Stomach smooth muscle (tissue), 2 donors: ENCODE data around the gene ALG3.

Experiments used
- H3K27ac ChIP-seq: one replicate; pipeline ENCODE4 v1.7.0; 2013; ENCODE audit warnings: mild to moderate bottlenecking, low read length, inconsistent platforms
- H3K27me3 ChIP-seq, 2 donors: one replicate each; pipeline ENCODE4 v1.7.0; 2013; ENCODE audit warnings: low read length in 2 of 2; ENCODE audit not compliant: insufficient read depth in 2 of 2, control insufficient read depth in 1 of 2
- H3K36me3 ChIP-seq, 2 donors: one replicate each; pipeline ENCODE4 v1.7.0; 2013; ENCODE audit warnings: low read length in 2 of 2; ENCODE audit not compliant: control insufficient read depth in 2 of 2, insufficient read depth in 2 of 2
- H3K4me1 ChIP-seq: one replicate; pipeline ENCODE4 v1.7.0; 2013; ENCODE audit warnings: low read length; ENCODE audit not compliant: control insufficient read depth, insufficient read depth
- H3K4me3 ChIP-seq, 2 donors: one replicate each; pipeline ENCODE4 v1.7.0; 2013; ENCODE audit warnings: low read length in 2 of 2
- H3K9ac ChIP-seq, 2 donors: one replicate each; pipeline ENCODE4 v1.7.0; 2013; ENCODE audit warnings: low read length in 2 of 2, mild to moderate bottlenecking in 1 of 2
- H3K9me3 ChIP-seq, 2 donors: one replicate each; pipeline ENCODE4 v1.7.0; 2013; ENCODE audit warnings: low read length in 2 of 2; ENCODE audit not compliant: control insufficient read depth in 2 of 2
- donor health status: healthy.
- donor health status: Pancreatic carcinoma.

The ALG3 gene

GRCh38 chr3:184241141-184241446, 7.7 kb downstream of the ALG3 start:
- Histone ChIP-seq H3K27ac (no peak overlapping the region), H3K27me3 (peaks cover 23 to 31% of the 10 kb centered on the region in 2 donors), H3K9me3 (no peaks in the 10 kb centered on the region), H3K9ac (no peak overlapping the region), H3K4me3 (no peak overlapping the region), H3K4me1 (peaks cover 5% of the 10 kb centered on the region), H3K36me3 (peaks cover 13 to 32% of the 10 kb centered on the region in 2 donors)

- Histone ChIP-seq H3K9ac (no peak overlapping the region), H3K27ac (no peak overlapping the region), H3K27me3 (peaks cover 23 to 34% of the 10 kb centered on the region in 2 donors), H3K36me3 (peaks cover 13 to 31% of the 10 kb centered on the region in 2 donors), H3K4me1 (peaks cover 5% of the 10 kb centered on the region), H3K9me3 (no peaks in the 10 kb centered on the region), H3K4me3 (no peak overlapping the region)
Observed at GRCh38 chr3:184240384-184241140, 8.2 kb downstream of the ALG3 start.

- H3K4me3 ChIP-seq: no peak overlapping the region
- no peaks in the 10 kb centered on the region for H3K9me3 ChIP-seq
- peaks cover 23 to 34% of the 10 kb centered on the region in 2 donors for H3K27me3 ChIP-seq
- no peak overlapping the region for H3K27ac ChIP-seq
- peaks cover 5% of the 10 kb centered on the region for H3K4me1 ChIP-seq
- H3K9ac ChIP-seq: no peak overlapping the region
- peaks cover 10 to 22% of the 10 kb centered on the region in 2 donors for H3K36me3 ChIP-seq
Observed at GRCh38 chr3:184239708-184240107, 9.1 kb downstream of the ALG3 start.

GRCh38 chr3:184239221-184239620, 9.5 kb downstream of the ALG3 start:
- Histone ChIP-seq H3K9me3 (no peaks in the 10 kb centered on the region), H3K36me3 (peaks cover 5 to 18% of the 10 kb centered on the region in 2 donors), H3K9ac (no peak overlapping the region), H3K27me3 (peaks cover 25 to 36% of the 10 kb centered on the region in 2 donors), H3K4me1 (peaks cover 5% of the 10 kb centered on the region), H3K4me3 (no peak overlapping the region), H3K27ac (no peak overlapping the region)

GRCh38 chr3:184238246-184238818, 10.4 kb downstream of the ALG3 start:
- Histone ChIP-seq H3K36me3 (peaks cover 5 to 10% of the 10 kb centered on the region in 2 donors), H3K9me3 (no peaks in the 10 kb centered on the region), H3K27ac (no peak overlapping the region), H3K4me3 (no peak overlapping the region), H3K4me1 (peaks cover 5% of the 10 kb centered on the region), H3K27me3 (peaks cover 25 to 39% of the 10 kb centered on the region in 2 donors), H3K9ac (no peak overlapping the region)

GRCh38 chr3:184237807-184238206, 11.0 kb downstream of the ALG3 start:
- Histone ChIP-seq H3K9me3 (no peaks in the 10 kb centered on the region), H3K9ac (no peak overlapping the region), H3K27ac (no peak overlapping the region), H3K4me3 (no peak overlapping the region), H3K4me1 (peaks cover 5% of the 10 kb centered on the region), H3K36me3 (peaks cover 5 to 6% of the 10 kb centered on the region in 2 donors), H3K27me3 (peaks cover 25 to 39% of the 10 kb centered on the region in 2 donors)

- no peak overlapping the region for H3K9ac ChIP-seq
- peaks cover 25 to 39% of the 10 kb centered on the region in 2 donors for H3K27me3 ChIP-seq
- H3K27ac ChIP-seq: no peak overlapping the region
Observed at GRCh38 chr3:184237211-184237610, 11.6 kb downstream of the ALG3 start.

GRCh38 chr3:184236636-184237035, 12.1 kb downstream of the ALG3 start:
- Histone ChIP-seq H3K27me3 (peaks cover 28 to 45% of the 10 kb centered on the region in 2 donors), H3K27ac (no peak overlapping the region)

More at GRCh38 chr3:184237211-184237610, 11.6 kb downstream of the ALG3 start:
- no peaks in the 10 kb centered on the region for H3K9me3 ChIP-seq
- H3K36me3 ChIP-seq: peaks cover 1 to 2% of the 10 kb centered on the region in 2 donors
- no peak overlapping the region for H3K4me3 ChIP-seq
- peaks cover 5% of the 10 kb centered on the region for H3K4me1 ChIP-seq

GRCh38 chr3:184236033-184236410, 12.7 kb downstream of the ALG3 start:
- no peak overlapping the region for H3K4me3 ChIP-seq
- no peak overlapping the region for H3K27ac ChIP-seq
- H3K27me3 ChIP-seq: peaks cover 31 to 51% of the 10 kb centered on the region in 2 donors
- no peaks in the 10 kb centered on the region for H3K4me1 ChIP-seq
- H3K9ac ChIP-seq: no peak overlapping the region
- H3K36me3 ChIP-seq: no peaks in the 10 kb centered on the region
- no peaks in the 10 kb centered on the region for H3K9me3 ChIP-seq

More at GRCh38 chr3:184236636-184237035, 12.1 kb downstream of the ALG3 start:
- Histone ChIP-seq H3K4me1 (peaks cover 5% of the 10 kb centered on the region), H3K36me3 (no peaks in the 10 kb centered on the region), H3K9ac (no peak overlapping the region), H3K4me3 (no peak overlapping the region), H3K9me3 (no peaks in the 10 kb centered on the region)

GRCh38 chr3:184235381-184236032, 13.3 kb downstream of the ALG3 start:
- no peak overlapping the region for H3K27ac ChIP-seq
- H3K9me3 ChIP-seq: no peaks in the 10 kb centered on the region
- H3K4me3 ChIP-seq: no peak overlapping the region
- no peaks in the 10 kb centered on the region for H3K36me3 ChIP-seq
- H3K4me1 ChIP-seq: peaks cover 5% of the 10 kb centered on the region
- H3K27me3 ChIP-seq: peaks cover 31 to 53% of the 10 kb centered on the region in 2 donors
- H3K9ac ChIP-seq: no peak overlapping the region
